ENCODE measurements around the gene TBC1D5.

TBC1D5 gene

GRCh38 chr3:17287006-17287689 lies 455.3 kb downstream of the TBC1D5 start:
- H3K9me3 ChIP-seq (ENCODE audit: control insufficient read depth, insufficient read depth, low read length): no peaks in the 10 kb centered on the region
- H3K4me3 ChIP-seq (ENCODE audit: low read length): no peak overlapping the region
- H3K36me3 ChIP-seq (ENCODE audit: control insufficient read depth, low read length): peaks cover 7% of the 10 kb centered on the region; the same call in 1 of the 2 replicates
- H3K4me1 ChIP-seq (ENCODE audit: control insufficient read depth, low read length): no peaks in the 10 kb centered on the region
- no peak overlapping the region for H3K4me2 ChIP-seq (ENCODE audit: low read length)
- H3K27me3 ChIP-seq (ENCODE audit: control insufficient read depth, low read length): no peaks in the 10 kb centered on the region
- no peaks in the 10 kb centered on the region for H4K20me1 ChIP-seq (ENCODE audit: control insufficient read depth, insufficient read depth, low read depth, low read length)
- H3K27ac ChIP-seq (ENCODE audit: low read depth, low read length): no peak overlapping the region
- no peaks in the 10 kb centered on the region for H3K9me2 ChIP-seq (replicated peaks; ENCODE audit: control insufficient read depth, low read length)
- H3F3A ChIP-seq (ENCODE audit: control insufficient read depth, insufficient read depth): no peaks in the 10 kb centered on the region
- TF ChIP-seq EZH2phosphoT487 (IDR thresholded peaks at IDR 0.05; ENCODE audit: borderline replicate concordance, low read length) (no peak), CTCF (IDR thresholded peaks at IDR 0.05; ENCODE audit: low read depth, low read length, poor library complexity, severe bottlenecking) (no peak)
- H3K79me2 ChIP-seq (ENCODE audit: control insufficient read depth, low read length): no peaks in the 10 kb centered on the region

GRCh38 chr3:17278006-17278405 lies 464.4 kb downstream of the TBC1D5 start:
- no peaks in the 10 kb centered on the region for H3K36me3 ChIP-seq (ENCODE audit: control insufficient read depth, low read length)
- H3K4me1 ChIP-seq (ENCODE audit: control insufficient read depth, low read length): no peaks in the 10 kb centered on the region
- no peaks in the 10 kb centered on the region for H4K20me1 ChIP-seq (ENCODE audit: control insufficient read depth, insufficient read depth, low read depth, low read length)
- no peaks in the 10 kb centered on the region for H3F3A ChIP-seq (ENCODE audit: control insufficient read depth, insufficient read depth)
- H3K27ac ChIP-seq (ENCODE audit: low read depth, low read length): no peak overlapping the region
- no peaks in the 10 kb centered on the region for H3K9me3 ChIP-seq (ENCODE audit: control insufficient read depth, insufficient read depth, low read length)
- H3K4me3 ChIP-seq (ENCODE audit: low read length): no peak overlapping the region
- TF ChIP-seq EZH2phosphoT487 (IDR thresholded peaks at IDR 0.05; ENCODE audit: borderline replicate concordance, low read length) (no peak), CTCF (IDR thresholded peaks at IDR 0.05; ENCODE audit: low read depth, low read length, poor library complexity, severe bottlenecking) (no peak)
- no peaks in the 10 kb centered on the region for H3K9me2 ChIP-seq (replicated peaks; ENCODE audit: control insufficient read depth, low read length)
- H3K27me3 ChIP-seq (ENCODE audit: control insufficient read depth, low read length): no peaks in the 10 kb centered on the region
- H3K79me2 ChIP-seq (ENCODE audit: control insufficient read depth, low read length): no peaks in the 10 kb centered on the region
- H3K4me2 ChIP-seq (ENCODE audit: low read length): no peak overlapping the region

GRCh38 chr3:17266846-17267245 lies 475.6 kb downstream of the TBC1D5 start:
- TF ChIP-seq CTCF (IDR thresholded peaks at IDR 0.05; ENCODE audit: low read depth, low read length, poor library complexity, severe bottlenecking): no peak
- TF ChIP-seq EZH2phosphoT487 (IDR thresholded peaks at IDR 0.05; ENCODE audit: borderline replicate concordance, low read length): no peak

More at GRCh38 chr3:17266846-17267245, 475.6 kb downstream of the TBC1D5 start:
- Histone ChIP-seq H4K20me1 (ENCODE audit: control insufficient read depth, insufficient read depth, low read depth, low read length) (no peaks in the 10 kb centered on the region), H3K4me1 (ENCODE audit: control insufficient read depth, low read length) (0 out of 2 replicates have a peak, but pooled peaks cover 3% of the 10 kb centered on the region), H3K27ac (ENCODE audit: low read depth, low read length) (no peak overlapping the region), H3F3A (ENCODE audit: control insufficient read depth, insufficient read depth) (no peaks in the 10 kb centered on the region), H3K36me3 (ENCODE audit: control insufficient read depth, low read length) (no peaks in the 10 kb centered on the region), H3K9me3 (ENCODE audit: control insufficient read depth, insufficient read depth, low read length) (no peaks in the 10 kb centered on the region), H3K4me2 (ENCODE audit: low read length) (no peak overlapping the region), H3K4me3 (ENCODE audit: low read length) (no peak overlapping the region), H3K9me2 (replicated peaks; ENCODE audit: control insufficient read depth, low read length) (no peaks in the 10 kb centered on the region), H3K27me3 (ENCODE audit: control insufficient read depth, low read length) (no peaks in the 10 kb centered on the region), H3K79me2 (ENCODE audit: control insufficient read depth, low read length) (no peaks in the 10 kb centered on the region)
